ENCODE measurements around the gene ST3GAL4.

The ST3GAL4 gene

GRCh38 chr11:126407682-126408288, 52.3 kb downstream of the ST3GAL4 start:
- no peak for DNase-seq (ENCODE audit: low read depth, low spot score)

- DNase-seq (ENCODE audit: low read depth, low spot score): no peak
These were observed 53.0 kb downstream of the ST3GAL4 start for GRCh38 chr11:126408496-126408895.

DNA sequence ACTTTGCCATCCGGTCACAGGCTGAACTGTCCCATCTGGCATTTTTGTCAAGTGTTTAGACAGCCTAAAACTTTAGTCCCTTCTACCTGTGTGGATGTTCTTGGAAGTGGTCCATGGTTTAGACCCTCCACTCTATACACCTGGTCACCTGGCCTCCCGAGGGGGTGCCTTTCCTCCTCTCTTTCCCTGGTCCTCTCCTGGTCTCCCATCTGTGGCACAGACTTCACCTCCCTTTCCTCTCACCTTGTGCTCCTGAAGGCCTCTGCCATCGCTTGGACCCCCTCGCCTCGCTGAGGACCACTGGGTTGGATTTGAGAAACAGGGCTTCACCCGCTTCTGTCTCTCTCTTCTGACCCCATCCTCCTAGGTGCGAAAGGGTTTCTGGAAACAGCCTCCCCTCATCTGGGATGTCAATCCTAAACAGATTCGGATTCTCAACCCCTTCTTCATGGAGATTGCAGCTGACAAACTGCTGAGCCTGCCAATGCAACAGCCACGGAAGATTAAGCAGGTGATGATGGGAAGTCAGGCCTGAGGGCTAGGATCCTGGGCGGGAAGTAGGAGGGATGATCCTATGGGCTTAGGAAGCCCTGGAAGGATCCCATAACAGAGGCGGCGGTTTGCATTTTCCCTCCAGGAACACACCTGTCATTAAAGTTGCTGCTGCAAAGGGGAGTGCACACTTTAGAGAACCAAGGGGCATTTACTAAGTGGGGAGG, 53.6 kb downstream of the ST3GAL4 start:
- DNase-seq (ENCODE audit: low read depth, low spot score): peak; percentile 18

GRCh38 chr11:126409620-126409985, 54.1 kb downstream of the ST3GAL4 start:
- no peak for DNase-seq (ENCODE audit: low read depth, low spot score)

DNA sequence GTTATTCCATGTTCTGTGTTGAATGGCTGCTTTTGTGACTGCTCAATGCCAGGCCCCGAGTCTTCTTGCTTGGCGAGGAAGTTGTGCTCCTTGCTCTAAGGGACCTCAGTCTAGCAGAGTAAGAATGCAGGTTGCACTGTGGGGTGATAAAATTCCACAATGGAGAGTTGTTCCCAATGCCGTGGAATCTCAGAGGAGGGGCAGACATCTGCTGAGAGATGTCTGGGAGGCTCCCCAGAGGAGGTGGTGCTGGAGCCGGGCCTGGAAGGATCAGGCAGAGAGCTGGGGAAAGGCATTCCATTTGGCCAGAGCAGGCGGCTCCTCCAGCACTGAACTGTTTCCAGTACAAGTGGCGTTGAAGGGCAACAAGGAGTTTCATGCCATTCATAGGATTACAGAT, 55.2 kb downstream of the ST3GAL4 start:
- DNase-seq (ENCODE audit: low read depth, low spot score): no peak

DNA sequence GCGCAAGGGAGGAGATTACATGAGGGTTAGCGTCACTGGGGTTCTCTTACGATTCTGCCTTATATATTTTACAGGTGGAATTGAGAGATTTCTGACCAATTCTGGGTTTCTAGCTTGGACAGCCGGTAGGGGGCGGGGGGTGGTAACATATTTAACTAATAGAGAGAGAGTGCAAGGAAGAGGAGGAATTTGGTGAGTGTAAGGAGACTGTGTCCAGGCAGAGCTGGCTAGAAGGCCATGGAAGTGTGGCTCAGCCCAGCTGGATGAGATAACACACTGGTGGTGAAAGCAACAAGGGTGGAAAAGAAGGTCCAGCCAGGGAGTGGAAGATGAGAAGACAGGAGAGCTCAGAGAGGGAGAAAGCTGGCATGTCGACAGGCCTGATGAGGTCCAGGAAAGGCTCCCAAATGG, 56.5 kb downstream of the ST3GAL4 start:
- DNase-seq (ENCODE audit: low read depth, low spot score): no peak

DNA sequence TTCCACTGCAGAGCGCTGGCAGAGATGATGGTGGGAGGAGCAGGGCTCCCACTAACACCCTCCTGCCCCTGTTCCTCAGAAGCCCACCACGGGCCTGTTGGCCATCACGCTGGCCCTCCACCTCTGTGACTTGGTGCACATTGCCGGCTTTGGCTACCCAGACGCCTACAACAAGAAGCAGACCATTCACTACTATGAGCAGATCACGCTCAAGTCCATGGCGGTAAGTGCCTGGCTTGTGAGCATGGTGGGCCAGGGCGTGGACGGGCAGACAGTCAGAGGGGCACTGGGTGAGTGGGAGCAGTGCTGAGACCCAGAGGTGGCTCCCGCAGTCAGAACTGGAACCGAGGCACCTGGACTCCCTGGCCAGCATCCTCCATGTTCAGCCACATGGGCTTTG, 57.9 kb downstream of the ST3GAL4 start:
- DNase-seq (ENCODE audit: low read depth, low spot score): no peak

DNA sequence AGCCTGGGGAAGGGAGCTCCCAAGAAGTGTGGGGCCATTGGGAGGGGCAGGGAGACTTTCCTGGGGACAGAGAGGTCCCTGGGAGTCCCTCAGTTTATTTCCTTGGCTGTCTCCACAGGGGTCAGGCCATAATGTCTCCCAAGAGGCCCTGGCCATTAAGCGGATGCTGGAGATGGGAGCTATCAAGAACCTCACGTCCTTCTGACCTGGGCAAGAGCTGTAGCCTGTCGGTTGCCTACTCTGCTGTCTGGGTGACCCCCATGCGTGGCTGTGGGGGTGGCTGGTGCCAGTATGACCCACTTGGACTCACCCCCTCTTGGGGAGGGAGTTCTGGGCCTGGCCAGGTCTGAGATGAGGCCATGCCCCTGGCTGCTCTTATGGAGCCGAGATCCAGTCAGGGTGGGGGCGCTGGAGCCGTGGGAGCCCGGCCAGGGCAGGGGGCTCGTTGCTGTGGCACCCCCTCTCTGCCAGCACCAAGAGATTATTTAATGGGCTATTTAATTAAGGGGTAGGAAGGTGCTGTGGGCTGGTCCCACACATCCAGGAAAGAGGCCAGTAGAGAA, 58.4 kb downstream of the ST3GAL4 start:
- no peak for DNase-seq (ENCODE audit: low read depth, low spot score)

GRCh38 chr11:126414615-126415014, 59.1 kb downstream of the ST3GAL4 start:
- no peak for DNase-seq (ENCODE audit: low read depth, low spot score)

DNA sequence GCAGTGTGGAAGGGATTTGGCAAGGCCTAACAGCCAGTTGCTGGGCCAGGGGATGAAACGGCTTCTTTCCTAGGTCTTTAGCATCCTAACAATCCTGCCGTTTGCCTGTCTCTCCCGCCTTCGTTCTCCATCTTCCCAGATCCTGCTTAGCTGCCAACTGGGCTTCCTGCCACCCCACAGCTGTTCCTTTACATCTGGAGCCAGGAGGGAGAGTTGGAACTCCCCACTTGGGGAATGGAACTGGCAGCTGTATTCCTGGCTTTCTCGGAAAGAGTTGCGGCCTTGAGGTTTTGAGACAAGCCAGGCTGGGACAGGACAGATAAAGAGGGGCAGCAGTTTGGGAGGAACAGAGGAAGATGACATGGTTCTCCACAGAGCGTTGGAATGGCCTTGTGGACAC, 59.6 kb downstream of the ST3GAL4 start:
- no peak for DNase-seq (ENCODE audit: low read depth, low spot score)

DNA sequence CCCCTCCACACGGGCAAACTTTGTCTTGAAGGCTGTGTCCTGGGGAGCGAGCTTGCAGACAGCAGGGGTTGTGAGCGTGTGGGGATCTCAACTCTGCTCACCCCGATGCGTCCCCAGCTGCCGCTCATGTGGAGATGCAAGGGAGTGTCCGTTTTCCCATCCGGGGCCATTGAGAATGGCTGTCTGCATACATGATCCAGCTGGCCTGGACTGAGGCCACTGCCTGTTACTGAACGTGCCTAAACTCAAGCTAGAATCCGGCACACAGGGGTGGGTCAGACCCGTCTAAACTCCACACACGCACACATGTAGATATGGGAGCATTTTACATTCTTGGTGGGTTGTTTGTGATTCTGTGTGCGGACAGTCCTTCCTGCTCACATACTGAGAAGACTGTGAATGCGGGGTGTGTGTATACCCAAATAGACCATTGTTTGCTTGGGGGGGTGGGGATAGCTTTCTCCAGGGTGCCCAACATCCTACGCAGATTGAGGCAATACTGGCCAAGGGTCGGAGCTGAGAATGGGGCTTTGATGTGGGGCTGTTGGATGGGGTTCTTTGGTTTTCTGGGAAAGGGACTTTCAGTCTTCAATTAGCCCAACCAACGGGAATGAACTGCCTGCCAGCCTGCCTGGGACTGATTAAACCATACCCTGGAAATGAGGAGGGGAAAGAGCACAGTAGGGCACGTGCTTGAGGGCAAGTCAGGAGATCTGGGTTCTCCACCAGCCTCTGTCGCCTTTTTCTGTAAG, 60.4 kb downstream of the ST3GAL4 start:
- DNase-seq (ENCODE audit: low read depth, low spot score): no peak

DNA sequence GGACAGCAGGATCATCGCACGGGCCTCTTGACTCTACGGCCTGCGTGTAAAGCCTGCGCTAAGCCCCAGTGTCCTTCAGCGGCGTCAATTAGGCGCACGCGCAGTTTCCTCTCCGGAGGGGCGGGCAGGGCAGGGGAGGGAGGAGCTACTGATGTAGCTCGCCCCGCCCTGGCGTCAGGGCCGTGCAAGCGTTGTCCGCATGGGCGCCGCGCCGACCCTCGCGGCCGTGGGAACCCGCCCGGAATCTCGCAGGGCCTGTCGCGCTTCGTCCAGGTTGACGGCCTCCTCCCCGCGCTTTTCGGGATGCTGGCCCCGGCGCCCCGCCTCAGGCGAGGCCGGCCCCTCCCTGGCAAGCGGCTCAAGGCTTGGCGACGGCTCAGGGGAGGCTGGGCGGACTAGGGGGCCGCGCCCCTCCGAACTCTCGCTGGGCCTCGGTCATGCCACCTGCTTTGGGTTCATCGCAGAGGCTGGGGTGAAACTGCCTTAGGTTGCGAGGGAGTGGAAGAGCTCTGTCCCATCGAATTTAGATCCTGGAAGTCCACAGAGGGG, 61.1 kb downstream of the ST3GAL4 start:
- DNase-seq (ENCODE audit: low read depth, low spot score): peak; percentile 90

GRCh38 chr11:126417091-126417862, 61.8 kb downstream of the ST3GAL4 start:
- no peak for DNase-seq (ENCODE audit: low read depth, low spot score)

DNA sequence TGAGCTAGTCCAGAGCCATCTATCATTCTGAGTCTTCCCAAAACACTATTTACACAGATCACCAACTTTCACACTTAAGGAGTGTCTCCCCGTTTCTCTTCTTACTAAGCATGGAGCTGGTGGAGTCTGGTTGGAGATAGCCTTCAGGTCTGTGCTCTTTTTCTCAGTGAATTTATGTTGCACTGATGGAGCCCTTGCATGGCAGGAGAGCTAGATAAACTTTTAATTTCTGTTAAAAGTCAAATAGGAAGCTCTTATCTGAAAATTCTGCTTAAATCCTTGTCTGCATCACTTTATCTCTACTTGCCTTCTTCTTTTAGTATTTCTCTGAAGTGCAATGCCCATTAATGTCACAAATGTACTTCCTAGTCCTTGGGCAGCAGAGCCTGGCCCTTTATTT, 63.4 kb downstream of the ST3GAL4 start:
- DNase-seq (ENCODE audit: low read depth, low spot score): no peak

- DNase-seq (ENCODE audit: low read depth, low spot score): no peak
These were observed 64.6 kb downstream of the ST3GAL4 start for GRCh38 chr11:126419801-126420697.

- DNase-seq (ENCODE audit: low read depth, low spot score): no peak
These were observed 65.3 kb downstream of the ST3GAL4 start for GRCh38 chr11:126420698-126421256.

- DNase-seq (ENCODE audit: low read depth, low spot score): no peak
These were observed 65.8 kb downstream of the ST3GAL4 start for GRCh38 chr11:126421271-126421671.

DNA sequence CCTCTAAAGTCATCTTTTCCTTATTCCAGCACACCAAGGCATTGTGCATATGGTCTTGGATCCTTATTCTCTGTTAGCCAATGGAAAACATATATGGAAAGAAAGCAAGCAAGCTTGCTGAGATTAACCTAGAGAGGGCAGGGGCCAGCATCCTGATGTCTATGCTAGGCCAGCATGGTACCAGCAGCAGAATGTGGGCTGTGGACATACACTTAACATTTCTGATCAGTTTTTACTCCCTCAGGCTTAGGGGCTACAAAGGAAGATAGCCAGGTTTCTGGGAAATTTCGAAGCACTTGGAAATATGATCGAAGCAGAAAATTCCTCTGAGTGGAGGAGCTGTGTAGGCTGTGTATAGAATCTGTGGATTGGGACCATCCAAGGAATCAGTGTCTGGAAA, 67.0 kb downstream of the ST3GAL4 start:
- DNase-seq (ENCODE audit: low read depth, low spot score): no peak

DNA sequence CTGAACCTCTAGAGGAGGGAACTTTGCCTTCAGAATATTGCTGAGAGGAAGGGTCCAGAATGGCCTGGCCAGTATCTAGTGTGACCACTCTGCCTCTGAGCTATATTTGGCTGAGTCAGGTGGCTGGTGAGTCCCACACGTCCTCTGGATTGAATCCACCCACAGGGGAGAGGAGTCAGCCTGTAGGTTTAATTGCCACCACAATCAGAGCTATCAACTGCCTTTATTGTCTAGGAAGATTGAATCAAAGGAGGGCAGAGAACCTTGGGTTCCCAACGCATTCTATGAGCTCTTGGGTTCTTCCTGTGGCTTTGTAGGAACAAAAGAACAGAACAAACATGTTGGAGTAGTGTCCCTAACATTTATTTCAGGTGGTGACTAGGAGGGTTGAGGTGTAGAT, 67.7 kb downstream of the ST3GAL4 start:
- no peak for DNase-seq (ENCODE audit: low read depth, low spot score)

- DNase-seq (ENCODE audit: low read depth, low spot score): no peak
These were observed 68.3 kb downstream of the ST3GAL4 start for GRCh38 chr11:126423743-126424142.

Measured in ELF-1 (cell line).